Hematopoietic multipotent progenitor cell treated with erythropoietin and hydrocortisone succinate and interleukin-3 and kit ligand, for 4 days (in vitro differentiated cells): ENCODE measurements around the gene SLC25A11.

ENCODE experiments used
- DNase-seq: peaks from one replicate; pipeline ENCODE4 v3.0.0-alpha.2; 2015

The SLC25A11 gene, protein sequence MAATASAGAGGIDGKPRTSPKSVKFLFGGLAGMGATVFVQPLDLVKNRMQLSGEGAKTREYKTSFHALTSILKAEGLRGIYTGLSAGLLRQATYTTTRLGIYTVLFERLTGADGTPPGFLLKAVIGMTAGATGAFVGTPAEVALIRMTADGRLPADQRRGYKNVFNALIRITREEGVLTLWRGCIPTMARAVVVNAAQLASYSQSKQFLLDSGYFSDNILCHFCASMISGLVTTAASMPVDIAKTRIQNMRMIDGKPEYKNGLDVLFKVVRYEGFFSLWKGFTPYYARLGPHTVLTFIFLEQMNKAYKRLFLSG

DNA sequence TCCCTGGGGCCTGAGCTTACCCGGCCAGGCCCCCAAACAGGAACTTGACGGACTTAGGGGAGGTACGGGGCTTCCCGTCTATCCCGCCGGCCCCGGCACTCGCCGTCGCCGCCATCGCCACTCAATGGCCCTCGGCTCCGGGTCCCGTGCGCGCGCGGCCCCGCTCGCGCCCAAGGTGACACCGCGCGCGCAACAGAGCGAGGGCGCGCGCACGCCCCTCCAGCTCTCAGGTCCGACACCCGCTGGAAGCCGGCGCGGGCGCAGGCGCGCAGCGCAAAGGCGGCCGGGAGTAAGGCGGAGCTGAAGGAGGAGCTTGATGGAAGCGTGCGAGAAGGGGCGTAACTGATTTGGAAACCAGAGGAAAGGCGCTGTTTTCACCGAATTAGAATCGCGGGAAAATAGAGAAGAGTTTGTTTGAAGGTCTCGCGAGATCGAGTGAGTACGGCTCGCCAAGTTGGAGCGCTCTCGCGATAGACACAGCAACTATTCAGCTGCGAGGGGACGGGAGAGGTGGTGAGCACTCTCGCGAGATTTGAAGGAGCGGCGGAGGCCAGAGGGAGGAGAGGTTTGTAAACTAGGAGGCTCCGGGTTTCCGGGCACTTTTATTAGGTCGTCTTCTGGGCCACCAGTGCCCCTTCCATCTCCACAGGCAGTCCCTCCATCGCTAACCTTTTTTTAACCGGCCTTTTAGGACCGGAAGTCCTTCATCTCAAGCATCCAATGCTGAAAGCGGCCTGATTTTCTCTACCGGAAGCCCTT is at the start of gene SLC25A11, which contains the start of gene RNF167:
SLC25A11 (minus strand) TSS at position 251 of the 759 bp plus-strand sequence; CDS start at position 115, 136 bp downstream.
RNF167 (plus strand) TSS at position 473 of the 759 bp plus-strand sequence. CDS start 642 bp downstream, outside the sequence.
- peak; percentile 100 for DNase-seq

DNA sequence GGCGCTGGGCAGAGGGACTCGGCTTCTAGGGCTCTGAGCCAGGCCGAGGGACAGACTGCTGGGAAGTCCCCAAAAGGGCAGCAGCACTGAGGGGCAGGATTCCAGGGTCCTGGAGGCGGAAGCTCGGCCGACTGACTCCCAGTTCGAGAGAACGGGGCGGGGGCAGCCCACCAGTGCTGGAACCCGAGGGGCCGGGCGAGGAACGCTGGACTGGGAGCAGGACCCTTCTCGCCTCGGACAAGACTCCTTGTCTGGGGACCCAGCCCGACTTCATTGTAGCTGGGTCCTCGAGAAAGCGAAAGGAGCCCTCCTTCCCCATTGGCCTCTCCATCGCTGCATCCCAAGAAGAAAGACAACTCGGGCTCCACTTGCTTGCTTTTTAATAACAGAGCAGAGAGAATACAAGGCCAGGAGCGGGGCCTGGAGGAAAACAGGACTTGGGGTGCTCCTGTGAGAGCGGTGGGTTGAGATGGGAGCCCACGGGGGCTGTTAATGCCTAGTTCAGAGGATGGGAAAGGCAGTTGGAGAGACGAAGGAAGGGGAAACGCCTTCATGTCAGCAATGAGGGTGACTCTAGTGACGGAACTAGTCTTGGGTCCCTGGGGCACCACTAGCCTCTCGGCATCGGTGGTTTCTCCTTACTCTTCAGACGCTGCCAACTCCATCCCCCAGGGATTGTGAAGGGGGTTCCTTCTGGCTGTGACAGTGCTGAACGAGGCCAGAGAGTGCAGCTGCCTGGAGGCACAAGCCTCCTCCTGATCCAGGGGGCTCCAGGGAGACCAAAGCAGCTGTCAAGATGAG is 48.1 kb upstream of the SLC25A11 start:
- peak; percentile 31 for DNase-seq

GRCh38 chr17:4986951-4987766 is 47.3 kb upstream of the SLC25A11 start, which contains the start of gene CAMTA2:
Gene CAMTA2 (minus strand): TSS chr17:4987675. CDS start chr17:4986222, 1,453 bp downstream.
- peak; percentile 94 for DNase-seq

DNA sequence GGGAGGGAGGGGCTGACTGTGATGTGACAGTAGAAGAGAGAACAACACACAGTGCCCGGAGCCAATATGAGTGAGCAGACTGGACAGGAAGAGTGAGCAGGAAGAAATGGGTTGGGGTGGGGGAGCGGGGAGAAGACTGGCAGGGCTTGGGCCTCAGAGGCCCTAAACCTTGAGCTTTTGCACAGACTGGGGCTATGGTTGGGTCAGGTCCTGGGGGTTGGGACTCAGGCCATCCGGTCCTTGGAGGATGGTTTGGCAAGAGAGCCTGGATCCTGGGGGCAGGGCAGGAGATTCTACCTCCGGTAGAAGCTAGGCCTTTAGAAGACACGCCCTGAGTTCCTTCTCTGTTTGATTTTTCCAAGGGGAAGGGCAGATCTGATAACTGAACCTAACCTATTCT is 46.6 kb upstream of the SLC25A11 start:
- no peak for DNase-seq

- no peak for DNase-seq
Measured at GRCh38 chr17:4982305-4982704, 42.5 kb upstream of the SLC25A11 start.

DNA sequence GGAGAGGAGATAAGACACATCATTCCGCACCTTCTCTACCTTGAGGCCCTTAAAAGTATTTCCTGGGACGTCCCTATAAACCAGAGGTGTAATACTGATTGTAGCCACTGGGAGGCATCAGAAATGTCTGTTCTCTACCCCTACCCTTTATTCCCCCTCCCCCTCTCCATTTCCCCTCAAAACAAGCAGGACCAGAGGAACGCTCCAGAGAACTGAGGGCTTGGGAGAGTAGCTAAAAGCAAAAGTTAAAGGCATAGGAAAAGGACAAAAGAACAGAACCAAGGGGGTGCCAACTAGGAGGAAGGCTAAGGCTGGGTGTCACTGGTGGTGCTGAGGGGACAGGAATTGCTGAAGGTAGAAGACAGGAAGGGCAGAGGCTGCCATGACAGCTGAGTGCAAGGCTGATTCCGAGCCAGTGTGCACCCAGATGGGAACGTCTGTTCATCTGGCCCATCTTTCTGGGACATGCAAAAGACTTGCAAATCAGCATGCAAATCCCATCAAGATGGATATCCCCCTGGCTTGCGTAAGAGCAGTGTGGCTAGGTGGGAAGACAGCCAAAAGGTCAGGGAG is 40.9 kb upstream of the SLC25A11 start:
- DNase-seq = peak; percentile 76

DNA sequence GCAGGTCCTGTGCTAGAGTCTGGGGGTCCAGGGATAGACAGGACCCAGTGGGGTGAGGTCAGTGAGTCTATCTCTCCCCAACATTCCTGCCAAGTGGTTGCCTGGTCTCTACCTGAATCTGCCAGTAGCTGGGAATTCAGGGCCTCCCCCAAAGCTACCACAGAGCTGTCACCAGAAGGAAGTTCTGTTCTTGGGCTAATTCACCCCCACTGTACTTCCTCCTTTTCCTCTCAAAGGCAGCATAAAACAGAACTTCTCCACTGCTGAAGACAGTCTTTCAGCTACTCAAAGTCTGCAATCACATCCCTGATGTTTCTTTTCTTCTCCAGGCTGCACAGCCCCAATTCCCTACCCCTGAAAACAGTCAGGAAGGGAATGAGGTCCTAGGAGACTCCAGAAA is 38.9 kb upstream of the SLC25A11 start:
- DNase-seq = peak; percentile 69

- no peak for DNase-seq
Measured at GRCh38 chr17:4974115-4974670, 34.3 kb upstream of the SLC25A11 start.

DNA sequence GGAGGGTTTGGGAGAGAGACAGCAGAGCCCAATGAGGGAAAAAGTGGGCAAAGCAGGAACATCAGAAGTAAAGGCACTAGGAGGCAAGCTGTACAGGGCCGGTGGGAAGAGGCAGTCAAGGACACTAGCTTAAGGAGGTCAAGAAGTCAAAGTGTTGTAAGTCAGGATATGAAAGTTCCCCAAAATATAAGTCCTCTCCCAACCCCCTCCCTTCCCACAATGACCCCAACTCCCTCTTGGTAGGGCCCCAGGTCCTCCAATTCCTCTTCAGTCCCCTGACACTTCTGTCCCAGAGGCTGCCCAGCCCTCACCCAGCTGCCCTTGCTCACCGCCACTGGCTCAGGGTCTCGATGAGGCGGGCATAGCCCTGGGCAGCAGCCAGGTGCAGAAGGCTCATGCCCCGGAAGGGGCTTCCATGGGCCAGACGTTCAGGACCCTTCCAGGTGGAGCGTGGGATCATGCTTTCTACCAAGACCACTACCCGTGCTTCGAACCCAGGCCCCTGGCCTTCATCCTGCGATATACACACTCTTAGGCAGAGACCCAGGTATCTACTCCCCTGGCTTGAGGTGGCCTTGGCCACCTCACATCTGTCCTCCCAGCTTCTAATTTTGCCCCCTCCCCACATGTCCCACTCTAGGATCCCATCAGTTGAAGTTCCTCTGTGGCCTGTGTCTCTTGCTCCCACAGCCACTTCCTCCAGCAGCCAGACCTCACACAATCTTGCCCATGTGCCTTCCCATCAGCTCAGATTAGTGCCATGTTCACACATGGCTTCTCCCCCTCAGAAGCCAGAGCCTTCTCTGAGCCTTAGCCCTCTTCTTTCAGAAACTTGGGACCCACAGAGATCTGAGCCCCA is 33.6 kb upstream of the SLC25A11 start:
- no peak for DNase-seq

DNA sequence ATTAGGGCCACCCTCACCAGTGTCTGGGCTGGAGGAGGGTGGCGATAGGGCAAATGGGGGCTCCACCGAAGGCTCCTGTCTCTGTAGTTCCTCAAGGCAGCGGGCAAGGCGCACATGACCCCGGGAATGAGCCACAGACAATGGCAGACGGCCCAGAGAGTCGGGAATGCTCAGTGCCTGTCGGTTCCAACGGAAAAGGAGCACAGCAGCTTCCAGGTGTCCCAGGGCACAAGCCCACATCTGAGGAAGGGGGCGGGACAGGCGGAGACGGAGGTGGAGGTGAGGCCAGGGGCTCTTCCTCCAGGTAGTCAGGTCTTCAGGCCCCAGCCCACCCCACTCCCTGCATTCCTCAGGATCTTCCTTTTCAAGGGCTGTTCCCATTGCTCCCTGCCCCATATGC is 32.9 kb upstream of the SLC25A11 start:
- DNase-seq = no peak

- no peak for DNase-seq
Measured at GRCh38 chr17:4972322-4972721, 32.5 kb upstream of the SLC25A11 start.

GRCh38 chr17:4971826-4972225 is 32.0 kb upstream of the SLC25A11 start:
- no peak for DNase-seq

- no peak for DNase-seq
Measured at GRCh38 chr17:4970273-4970672, 30.4 kb upstream of the SLC25A11 start.

DNA sequence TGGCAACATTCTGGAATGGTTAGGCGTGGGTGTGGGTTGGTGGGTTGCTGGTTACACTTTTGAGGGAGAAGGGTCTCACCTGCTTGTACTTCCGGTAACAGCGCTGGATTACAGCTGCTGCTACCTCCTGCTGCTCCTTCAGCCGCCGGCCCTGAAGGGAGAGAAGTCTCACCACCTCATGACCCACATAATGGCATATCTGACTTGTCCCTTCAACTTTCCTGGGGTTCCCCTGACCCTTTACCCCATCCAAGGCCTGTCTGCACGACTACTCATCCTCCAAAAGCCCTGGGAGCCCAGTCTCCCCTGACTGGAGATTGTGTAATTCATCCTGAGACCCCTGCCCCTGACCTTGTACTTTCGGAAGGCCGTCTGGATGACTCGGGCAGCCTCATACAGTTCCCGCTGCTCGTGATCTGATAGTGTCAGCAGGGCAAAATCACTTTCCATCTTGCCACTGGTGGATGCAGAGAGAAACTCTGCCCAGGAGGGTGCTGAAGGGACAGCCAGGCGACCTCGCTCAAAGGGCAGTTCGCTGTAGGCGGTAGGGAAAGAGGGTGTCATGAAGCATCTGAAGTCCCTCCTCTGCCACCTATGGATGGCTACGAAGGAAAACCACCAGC is 29.8 kb upstream of the SLC25A11 start:
- DNase-seq = no peak

DNA sequence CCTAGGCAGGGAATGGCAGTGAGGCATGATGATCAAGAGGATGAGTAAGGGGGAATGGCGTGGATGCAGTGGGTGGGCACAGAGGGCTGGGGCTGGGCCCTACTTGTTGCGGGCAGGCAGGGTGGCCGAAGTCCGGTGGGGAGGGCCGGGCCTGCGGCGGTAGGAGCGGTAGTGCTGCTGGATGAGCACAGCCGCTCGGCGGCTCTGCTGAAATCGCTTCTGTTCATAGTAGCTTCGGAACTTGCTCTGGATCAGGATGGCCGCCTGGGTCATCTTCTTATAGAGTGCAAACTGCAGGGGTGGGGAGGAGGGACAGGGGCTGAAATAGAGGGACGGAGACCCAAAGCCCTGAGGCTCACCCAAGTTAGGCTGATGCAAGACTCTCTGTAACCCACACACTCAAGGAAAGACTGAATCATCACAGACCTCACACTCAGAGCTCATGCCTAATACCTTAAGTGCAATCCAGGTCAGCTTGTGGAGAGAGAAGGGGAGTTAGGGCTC is 29.3 kb upstream of the SLC25A11 start:
- DNase-seq = no peak

GRCh38 chr17:4968486-4969046 is 28.7 kb upstream of the SLC25A11 start:
- DNase-seq = no peak

GRCh38 chr17:4967539-4968485 is 28.0 kb upstream of the SLC25A11 start, which contains the start of gene SPAG7:
Gene SPAG7 (minus strand): TSS chr17:4967817. CDS start chr17:4967804, 13 bp downstream.
- DNase-seq = peak; percentile 98
